ENCODE measurements around the gene EXOSC7. TPM values are rescaled to one million over a fixed set of nuclear protein-coding genes. Genes with fewer than 3 reads are reported as not detected.
"Not testable (repeated sequence)": the region's sequence is repeated elsewhere in the genome, so short reads cannot be mapped to it uniquely, and the experiment has no call there.

The EXOSC7 gene
- total and polyA plus RNA-seq, 5 donors = 22.7 to 37.5 (median 29.6) TPM

DNA sequence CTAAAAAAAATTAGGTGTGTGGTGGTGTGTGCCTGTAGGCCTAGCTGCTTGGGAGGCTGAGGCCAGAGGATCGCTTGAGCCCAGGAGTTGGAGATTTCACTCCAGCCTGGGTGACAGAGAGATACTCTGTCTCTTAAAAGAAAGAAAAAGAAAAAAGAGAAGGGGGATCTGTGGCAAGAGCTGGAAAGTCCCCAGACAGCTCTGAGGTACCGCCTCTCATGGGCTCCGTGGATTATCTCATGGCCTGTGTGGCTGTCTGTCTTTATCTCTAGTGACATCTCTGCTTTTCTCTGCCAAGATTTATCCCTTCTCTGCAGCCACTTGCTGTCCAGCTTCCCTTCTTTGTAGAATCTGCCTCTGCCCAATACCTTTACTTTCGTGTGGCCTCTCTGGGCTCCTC lies 5.7 kb downstream of the EXOSC7 start:
- Histone ChIP-seq H3K27ac (ENCODE audit: low read length) (no peak overlapping the region), H3K4me3 (ENCODE audit: low read length) (no peak overlapping the region), H3K27me3 (ENCODE audit: control insufficient read depth, insufficient read depth) (no peaks in the 10 kb centered on the region), H3K4me1 (ENCODE audit: control insufficient read depth, insufficient read depth, low read length) (peaks cover 2% of the 10 kb centered on the region), H3K9me3 (ENCODE audit: control insufficient read depth, low read length) (no peaks in the 10 kb centered on the region)
- intact Hi-C loops (cut with DNase I) = loop anchor here in 1 of 4 donors (10.0 kb wide), 1 partner anchor 53 kb away; no protein-coding TSS in a partner anchor
- no peak for DNase-seq
- 80% methylated on average over 4 of the region's 4 CpGs for WGBS
- ATAC-seq = no peak

DNA sequence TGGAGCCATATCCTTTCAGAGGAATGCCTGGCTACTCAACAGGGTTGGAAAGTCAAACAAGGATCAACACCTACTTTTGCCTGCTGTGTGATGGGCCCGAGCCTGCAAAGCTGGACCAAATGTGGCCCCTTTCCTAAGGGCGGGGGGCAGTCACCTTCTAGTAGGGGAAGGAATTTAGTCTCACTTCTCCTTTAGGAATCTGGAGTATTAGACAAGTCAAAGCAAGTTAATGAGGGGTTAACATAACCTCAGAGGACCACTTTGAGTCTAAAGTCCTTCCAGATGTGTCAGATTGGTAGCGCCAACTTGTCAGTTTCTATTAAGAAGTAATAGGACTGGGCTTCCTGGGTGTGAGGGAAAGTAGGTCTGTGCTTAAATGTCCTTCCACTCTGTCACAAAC lies 6.8 kb downstream of the EXOSC7 start:
- 89% methylated on average over 3 of the region's 3 CpGs for WGBS
- no peak for ATAC-seq
- peak overlapping the region; percentile 56 for H3K27ac ChIP-seq (ENCODE audit: low read length)

DNA sequence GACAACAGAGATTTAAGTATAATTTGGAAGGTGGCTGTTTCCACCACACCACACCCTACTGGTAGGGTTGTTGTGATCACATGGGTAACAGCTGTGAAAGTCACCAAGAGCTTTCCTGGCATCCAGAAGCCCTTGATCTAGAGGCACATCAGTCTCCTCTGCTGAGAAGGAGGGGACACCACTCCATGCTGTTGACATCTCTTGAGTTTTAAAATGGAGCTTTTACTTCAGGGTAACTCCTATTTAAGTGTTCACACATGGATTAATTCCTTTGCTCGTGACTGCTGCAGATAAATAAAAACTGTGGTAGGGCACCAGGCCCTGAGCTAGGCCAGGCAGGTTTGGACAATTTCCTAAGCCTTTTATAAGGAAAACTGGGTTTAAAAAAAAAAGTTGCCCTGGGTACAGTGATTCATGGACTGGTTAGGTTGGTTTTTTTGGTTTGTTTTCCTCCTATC lies 7.5 kb downstream of the EXOSC7 start:
- Histone ChIP-seq H3K9me3 (ENCODE audit: control insufficient read depth, low read length) (no peaks in the 10 kb centered on the region), H3K4me3 (ENCODE audit: low read length) (no peak overlapping the region), H3K27me3 (ENCODE audit: control insufficient read depth, insufficient read depth) (no peaks in the 10 kb centered on the region), H3K27ac (ENCODE audit: low read length) (peak overlapping the region; percentile 56), H3K4me1 (ENCODE audit: control insufficient read depth, insufficient read depth, low read length) (peaks cover 2% of the 10 kb centered on the region)
- intact Hi-C loops (cut with DNase I) = loop anchor here in 1 of 4 donors (10.0 kb wide), 1 partner anchor 51 kb away; no protein-coding TSS in a partner anchor
- 63% methylated on average over 1 of the region's 1 CpG for WGBS
- peak; percentile 67 to 78 for ATAC-seq
- no peak for DNase-seq

More for the DNA sequence above, 6.8 kb downstream of the EXOSC7 start:
- H3K9me3 ChIP-seq (ENCODE audit: control insufficient read depth, low read length) = no peaks in the 10 kb centered on the region
- no peak overlapping the region for H3K4me3 ChIP-seq (ENCODE audit: low read length)
- DNase-seq = no peak
- H3K4me1 ChIP-seq (ENCODE audit: control insufficient read depth, insufficient read depth, low read length) = peaks cover 2% of the 10 kb centered on the region
- intact Hi-C loops (cut with DNase I) = loop anchor here in 1 of 4 donors (10.0 kb wide), 1 partner anchor 52 kb away; no protein-coding TSS in a partner anchor
- no peaks in the 10 kb centered on the region for H3K27me3 ChIP-seq (ENCODE audit: control insufficient read depth, insufficient read depth)

DNA sequence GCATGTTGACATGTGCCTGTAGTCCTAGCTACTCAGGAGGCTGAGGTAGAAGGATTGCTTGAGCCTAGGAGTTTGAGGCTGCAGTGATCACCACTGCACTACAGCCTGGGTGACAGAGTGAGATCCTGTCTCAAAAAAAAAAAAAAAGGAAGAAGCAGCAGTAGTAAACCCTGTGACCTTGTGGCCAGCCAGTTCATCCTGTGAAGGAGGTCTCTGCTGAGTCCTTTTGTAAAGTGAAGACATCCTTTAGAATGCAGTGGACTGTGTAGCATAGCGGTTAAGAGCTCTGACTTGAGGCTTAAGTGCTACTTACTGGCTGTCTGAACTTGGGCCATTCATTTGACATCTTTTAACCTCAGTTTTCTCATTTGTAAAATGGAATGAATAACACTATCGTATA lies 8.3 kb downstream of the EXOSC7 start:
- H3K27ac ChIP-seq (ENCODE audit: low read length) = no peak overlapping the region
- no peaks in the 10 kb centered on the region for H3K9me3 ChIP-seq (ENCODE audit: control insufficient read depth, low read length)
- H3K4me3 ChIP-seq (ENCODE audit: low read length) = no peak overlapping the region
- DNase-seq = no peak
- H3K4me1 ChIP-seq (ENCODE audit: control insufficient read depth, insufficient read depth, low read length) = peaks cover 2% of the 10 kb centered on the region
- no peaks in the 10 kb centered on the region for H3K27me3 ChIP-seq (ENCODE audit: control insufficient read depth, insufficient read depth)
- intact Hi-C loops (cut with DNase I) = loop anchor here in 1 of 4 donors (10.0 kb wide), 1 partner anchor 50 kb away; no protein-coding TSS in a partner anchor
- ATAC-seq = no peak
- WGBS = 92% methylated on average over 2 of the region's 2 CpGs

DNA sequence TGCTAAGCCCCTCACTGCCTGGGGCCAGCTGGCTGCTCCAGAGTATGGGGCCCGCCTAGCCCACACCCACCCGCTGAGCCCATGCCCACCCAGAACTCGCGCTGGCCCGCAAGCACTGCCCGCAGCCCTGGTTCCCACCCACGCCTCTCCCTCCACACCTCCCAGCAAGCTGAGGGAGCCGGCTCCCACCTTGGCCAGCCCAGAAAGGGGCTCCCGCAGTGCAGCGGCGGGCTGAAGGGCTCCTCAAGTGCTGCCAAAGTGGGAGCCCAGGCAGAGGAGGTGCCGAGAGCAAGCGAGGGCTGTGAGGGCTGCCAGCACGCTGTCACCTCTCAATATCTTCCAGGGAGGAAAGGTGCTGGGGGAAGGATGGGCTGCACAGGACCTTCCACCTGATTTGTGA lies 10.3 kb downstream of the EXOSC7 start:
- not testable (repeated sequence) for H3K27me3 ChIP-seq (ENCODE audit: control insufficient read depth, insufficient read depth); H3K4me1 ChIP-seq (ENCODE audit: control insufficient read depth, insufficient read depth, low read length); ATAC-seq; H3K9me3 ChIP-seq (ENCODE audit: control insufficient read depth, low read length); DNase-seq; H3K27ac ChIP-seq (ENCODE audit: low read length); H3K4me3 ChIP-seq (ENCODE audit: low read length)
- intact Hi-C loops (cut with DNase I) = loop anchor here in 1 of 4 donors (10.0 kb wide), 1 partner anchor 48 kb away; no protein-coding TSS in a partner anchor
- 98% methylated on average over 14 of the region's 14 CpGs for WGBS

DNA sequence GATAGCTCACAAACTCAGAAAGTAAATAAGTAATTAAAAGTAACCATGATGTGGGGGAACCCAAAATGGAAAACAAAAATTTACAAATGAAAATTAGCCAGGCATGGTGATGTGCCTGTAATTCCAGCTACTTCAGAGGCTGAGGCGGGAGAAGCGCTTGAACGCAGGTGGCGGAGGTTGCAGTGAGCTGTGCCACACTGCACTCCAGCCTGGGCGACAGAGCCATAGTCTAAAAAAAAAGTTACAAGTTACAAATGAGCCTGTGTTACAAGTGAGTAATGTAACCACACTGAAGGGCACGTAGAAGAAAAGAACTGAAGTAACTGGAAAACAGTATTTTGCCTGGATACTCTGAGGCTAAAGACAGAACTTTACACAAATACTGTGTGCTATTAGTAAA lies 11.3 kb downstream of the EXOSC7 start:
- intact Hi-C loops (cut with DNase I) = loop anchor here in 1 of 4 donors (10.0 kb wide), 1 partner anchor 47 kb away; no protein-coding TSS in a partner anchor
- H3K4me1 ChIP-seq (ENCODE audit: control insufficient read depth, insufficient read depth, low read length) = peaks cover 2% of the 10 kb centered on the region

DNA sequence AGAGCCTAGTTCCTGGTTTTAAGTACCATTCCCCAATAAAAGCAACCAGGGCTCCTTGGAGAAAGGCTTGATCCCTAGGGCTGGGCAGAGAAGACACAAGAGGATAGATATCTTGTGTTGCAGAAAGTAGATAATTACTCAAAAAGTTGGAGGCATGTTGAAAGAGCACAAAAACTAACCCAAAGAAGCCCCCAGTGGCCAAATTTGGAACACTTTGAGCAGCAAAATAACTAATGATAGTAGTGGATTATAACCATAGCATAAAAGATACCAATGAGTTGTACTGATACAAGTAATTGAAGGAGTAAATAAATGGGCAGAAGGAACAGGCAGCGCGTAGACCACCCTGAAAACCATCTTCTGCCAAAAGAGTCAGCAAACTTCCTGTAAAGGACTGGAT lies 12.0 kb downstream of the EXOSC7 start:
- WGBS = 92% methylated on average over 2 of the region's 2 CpGs
- DNase-seq = no peak
- no peak overlapping the region for H3K27ac ChIP-seq (ENCODE audit: low read length)
- H3K27me3 ChIP-seq (ENCODE audit: control insufficient read depth, insufficient read depth) = no peaks in the 10 kb centered on the region
- H3K4me3 ChIP-seq (ENCODE audit: low read length) = no peak overlapping the region
- no peaks in the 10 kb centered on the region for H3K9me3 ChIP-seq (ENCODE audit: control insufficient read depth, low read length)
- peaks cover 2% of the 10 kb centered on the region for H3K4me1 ChIP-seq (ENCODE audit: control insufficient read depth, insufficient read depth, low read length)
- no peak for ATAC-seq
- intact Hi-C loops (cut with DNase I) = loop anchor here in 1 of 4 donors (10.0 kb wide), 1 partner anchor 47 kb away; no protein-coding TSS in a partner anchor

More for the DNA sequence above, 11.3 kb downstream of the EXOSC7 start:
- H3K4me3 ChIP-seq (ENCODE audit: low read length) = no peak overlapping the region
- DNase-seq = no peak
- 94% methylated on average over 6 of the region's 6 CpGs for WGBS
- ATAC-seq = no peak
- H3K27ac ChIP-seq (ENCODE audit: low read length) = no peak overlapping the region
- no peaks in the 10 kb centered on the region for H3K9me3 ChIP-seq (ENCODE audit: control insufficient read depth, low read length)
- H3K27me3 ChIP-seq (ENCODE audit: control insufficient read depth, insufficient read depth) = no peaks in the 10 kb centered on the region

DNA sequence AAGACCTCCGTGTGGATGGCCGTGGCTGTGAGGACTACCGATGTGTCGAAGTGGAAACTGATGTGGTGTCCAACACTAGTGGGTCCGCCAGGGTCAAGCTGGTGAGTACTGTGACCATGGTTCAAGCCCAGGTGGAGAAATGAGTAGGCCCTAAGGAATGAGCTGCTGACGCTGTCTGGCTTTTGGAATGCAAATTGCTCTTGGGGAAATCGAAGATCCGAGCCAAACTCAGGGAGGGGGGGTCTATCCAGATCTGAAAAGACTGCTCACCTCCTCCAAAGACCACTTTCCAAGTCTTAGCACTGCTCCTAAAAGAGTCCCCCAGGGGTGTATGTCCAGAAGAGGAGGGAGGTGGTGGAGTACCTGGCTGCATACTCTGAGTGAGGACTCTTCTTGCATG lies 13.1 kb downstream of the EXOSC7 start:
- DNase-seq (no peak), ATAC-seq (no peak)
- H3K4me1 ChIP-seq (ENCODE audit: control insufficient read depth, insufficient read depth, low read length) = no peaks in the 10 kb centered on the region
- H3K9me3 ChIP-seq (ENCODE audit: control insufficient read depth, low read length) = no peaks in the 10 kb centered on the region
- WGBS = 90% methylated on average over 8 of the region's 8 CpGs
- H3K27ac ChIP-seq (ENCODE audit: low read length) = no peak overlapping the region
- no peaks in the 10 kb centered on the region for H3K27me3 ChIP-seq (ENCODE audit: control insufficient read depth, insufficient read depth)
- intact Hi-C loops (cut with DNase I) = loop anchor here in 1 of 4 donors (10.0 kb wide), 1 partner anchor 46 kb away; no protein-coding TSS in a partner anchor
- H3K4me3 ChIP-seq (ENCODE audit: low read length) = no peak overlapping the region

DNA sequence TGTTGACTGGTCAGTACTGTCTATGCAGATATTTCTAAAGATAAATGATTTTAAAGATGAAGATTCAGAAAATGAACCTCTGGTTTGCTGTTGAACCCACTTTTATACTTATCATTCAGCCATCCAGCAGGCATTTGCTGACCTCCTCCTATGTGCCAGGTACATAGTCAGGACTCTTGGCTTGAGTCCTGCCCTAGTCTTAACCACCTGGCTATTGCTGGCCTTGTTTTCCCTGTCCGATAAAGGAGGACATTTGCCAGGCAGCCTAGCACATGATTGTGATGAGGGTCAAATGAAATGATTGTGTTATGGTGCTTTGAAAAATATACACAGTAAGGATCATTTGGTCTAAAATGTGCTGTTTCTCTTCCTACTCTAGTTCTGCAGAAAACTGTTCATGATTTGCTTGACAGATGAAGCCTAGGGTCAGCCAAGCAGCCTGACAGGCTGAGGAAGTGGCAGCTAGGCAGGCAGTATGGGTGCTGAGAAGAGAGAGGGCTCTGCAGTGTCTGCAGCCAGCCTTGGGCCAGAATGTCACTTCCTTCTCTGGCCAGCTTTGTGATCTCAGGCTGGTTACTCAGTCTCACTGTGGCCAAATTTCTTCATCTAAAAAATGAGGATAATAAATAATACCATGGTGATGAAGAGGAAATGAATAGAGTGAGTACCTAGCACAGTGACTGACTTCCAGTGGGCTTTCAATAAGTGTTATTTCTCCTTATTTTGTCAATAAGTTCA lies 13.8 kb downstream of the EXOSC7 start:
- Histone ChIP-seq H3K27me3 (ENCODE audit: control insufficient read depth, insufficient read depth) (no peaks in the 10 kb centered on the region), H3K4me3 (ENCODE audit: low read length) (no peak overlapping the region), H3K9me3 (ENCODE audit: control insufficient read depth, low read length) (no peaks in the 10 kb centered on the region), H3K4me1 (ENCODE audit: control insufficient read depth, insufficient read depth, low read length) (peaks cover 3% of the 10 kb centered on the region), H3K27ac (ENCODE audit: low read length) (no peak overlapping the region)
- intact Hi-C loops (cut with DNase I) = loop anchor here in 1 of 4 donors (10.0 kb wide), 1 partner anchor 45 kb away; no protein-coding TSS in a partner anchor
- peak in 1 of 2 donors; percentile 28 for ATAC-seq
- DNase-seq = no peak
- WGBS = 81% methylated on average over 1 of the region's 1 CpG

DNA sequence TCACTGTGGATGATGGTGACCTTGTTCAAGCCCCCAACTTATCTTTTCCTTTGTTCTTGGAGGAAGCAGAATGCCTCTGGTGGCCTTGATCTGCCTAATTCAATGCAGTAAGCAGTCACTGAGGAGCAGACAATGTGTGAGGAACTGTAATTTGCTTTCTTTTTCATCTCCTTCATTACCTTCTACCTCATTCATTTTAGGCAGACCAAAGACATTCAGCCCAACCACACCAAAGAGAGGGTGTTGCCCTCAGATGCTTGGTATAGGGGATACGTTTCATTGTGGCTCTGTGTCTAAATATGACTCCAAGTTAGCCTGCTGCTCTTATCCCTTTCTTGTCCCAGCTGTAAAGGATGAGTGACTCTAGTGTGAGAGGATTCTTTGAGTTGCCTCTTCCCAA lies 15.3 kb downstream of the EXOSC7 start:
- 94% methylated on average over 1 of the region's 1 CpG for WGBS
- Histone ChIP-seq H3K27me3 (ENCODE audit: control insufficient read depth, insufficient read depth) (no peaks in the 10 kb centered on the region), H3K4me1 (ENCODE audit: control insufficient read depth, insufficient read depth, low read length) (peaks cover 5% of the 10 kb centered on the region), H3K27ac (ENCODE audit: low read length) (no peak overlapping the region), H3K4me3 (ENCODE audit: low read length) (no peak overlapping the region), H3K9me3 (ENCODE audit: control insufficient read depth, low read length) (no peaks in the 10 kb centered on the region)
- intact Hi-C loops (cut with DNase I) = no loop called here
- ATAC-seq (no peak), DNase-seq (no peak)

Measured in right cardiac atrium (tissue), 5 donors.